SJSA1 (cell line): Measurements from ENCODE around the gene SNX17. TPM values are rescaled to one million over a fixed set of nuclear protein-coding genes. Genes with fewer than 3 reads are reported as not detected.

ENCODE experiments used
- DNase-seq, 2 experiments: peaks; one replicate each; pipeline ENCODE4 v3.0.0-alpha.2; 2015 to 2020; ENCODE audit warnings: low spot score in 2 of 2, low read depth in 1 of 2
- H3K27ac ChIP-seq: fragments of 250-450 bp; sonication (Bioruptor Pico); 2 replicates; pipeline ENCODE4 v1.5.1; 2020; ENCODE audit warnings: mild to moderate bottlenecking, moderate library complexity
- H3K27me3 ChIP-seq: fragments of 250-450 bp; sonication (Bioruptor Pico); replicated peaks from 2 replicates; pipeline ENCODE4 v1.5.1; 2020; ENCODE audit warnings: mild to moderate bottlenecking, moderate library complexity
- H3K36me3 ChIP-seq: fragments of 250-450 bp; sonication (Bioruptor Pico); 2 replicates; pipeline ENCODE4 v1.5.1; 2020; ENCODE audit warnings: mild to moderate bottlenecking
- H3K4me1 ChIP-seq: fragments of 250-450 bp; sonication (Bioruptor Pico); replicated peaks from 2 replicates; pipeline ENCODE4 v1.6.1; 2021; ENCODE audit warnings: mild to moderate bottlenecking
- H3K4me3 ChIP-seq: fragments of 250-450 bp; sonication (Bioruptor Pico); 2 replicates; pipeline ENCODE4 v1.5.1; 2020; ENCODE audit warnings: mild to moderate bottlenecking
- H3K9me3 ChIP-seq: fragments of 250-450 bp; sonication (Bioruptor Pico); replicated peaks from 2 replicates; pipeline ENCODE4 v1.5.1; 2020; ENCODE audit warnings: mild to moderate bottlenecking
- total RNA-seq: library from RNA; depleted of rRNA; stranded (reverse); fragments of >200 nt; shearing (Covaris generic); gene quantifications from 2 replicates; pipeline ENCODE4 v1.2.3, GENCODE V29; 2014

The SNX17 gene
- total RNA-seq, 1 experiment from 2014 or later = 170 TPM

GRCh38 chr2:27376151-27376865 lies 5.9 kb downstream of the SNX17 start:
- DNase-seq = no peak
- H3K4me1 ChIP-seq = peaks cover 34% of the 10 kb centered on the region
- peaks cover 89% of the 10 kb centered on the region for H3K36me3 ChIP-seq
- H3K4me3 ChIP-seq = no peak overlapping the region
- no peak overlapping the region for H3K27ac ChIP-seq
- H3K9me3 ChIP-seq = no peaks in the 10 kb centered on the region
- no peaks in the 10 kb centered on the region for H3K27me3 ChIP-seq

GRCh38 chr2:27376866-27377617 lies 6.6 kb downstream of the SNX17 start:
- Histone ChIP-seq H3K27ac (no peak overlapping the region), H3K36me3 (peaks cover 91% of the 10 kb centered on the region), H3K4me3 (no peak overlapping the region), H3K27me3 (no peaks in the 10 kb centered on the region), H3K4me1 (peaks cover 28% of the 10 kb centered on the region), H3K9me3 (no peaks in the 10 kb centered on the region)
- DNase-seq = no peak

- no peak for DNase-seq
- Histone ChIP-seq H3K4me1 (peaks cover 25% of the 10 kb centered on the region), H3K27ac (no peak overlapping the region), H3K4me3 (no peak overlapping the region), H3K36me3 (peaks cover 91% of the 10 kb centered on the region), H3K9me3 (no peaks in the 10 kb centered on the region), H3K27me3 (no peaks in the 10 kb centered on the region)
Measured at GRCh38 chr2:27377618-27378095, 7.2 kb downstream of the SNX17 start.

- no peak overlapping the region for H3K27ac ChIP-seq
- H3K27me3 ChIP-seq = no peaks in the 10 kb centered on the region
- peaks cover 25% of the 10 kb centered on the region for H3K4me1 ChIP-seq
- no peaks in the 10 kb centered on the region for H3K9me3 ChIP-seq
- DNase-seq = no peak
- no peak overlapping the region for H3K4me3 ChIP-seq
- peaks cover 87% of the 10 kb centered on the region for H3K36me3 ChIP-seq
Measured at GRCh38 chr2:27378096-27378808, 7.8 kb downstream of the SNX17 start.

- H3K36me3 ChIP-seq = peaks cover 87% of the 10 kb centered on the region
- no peak overlapping the region for H3K27ac ChIP-seq
- H3K4me1 ChIP-seq = peaks cover 25% of the 10 kb centered on the region
Measured at GRCh38 chr2:27378809-27379290, 8.4 kb downstream of the SNX17 start.

GRCh38 chr2:27379383-27379835 lies 9.0 kb downstream of the SNX17 start:
- peaks cover 90% of the 10 kb centered on the region for H3K36me3 ChIP-seq
- peak overlapping the region; percentile 76 for H3K4me3 ChIP-seq
- H3K9me3 ChIP-seq = no peaks in the 10 kb centered on the region
- no peaks in the 10 kb centered on the region for H3K27me3 ChIP-seq
- no peak for DNase-seq
- peaks cover 25% of the 10 kb centered on the region for H3K4me1 ChIP-seq
- H3K27ac ChIP-seq = peak overlapping the region; percentile 89

More at GRCh38 chr2:27378809-27379290, 8.4 kb downstream of the SNX17 start:
- Histone ChIP-seq H3K9me3 (no peaks in the 10 kb centered on the region), H3K4me3 (no peak overlapping the region), H3K27me3 (no peaks in the 10 kb centered on the region)
- no peak for DNase-seq

- Histone ChIP-seq H3K9me3 (no peaks in the 10 kb centered on the region), H3K4me1 (peaks cover 25% of the 10 kb centered on the region), H3K4me3 (peak overlapping the region; percentile 76), H3K27ac (peak overlapping the region; percentile 89), H3K27me3 (no peaks in the 10 kb centered on the region), H3K36me3 (peaks cover 90% of the 10 kb centered on the region)
- peak; percentile 61 to 62 for DNase-seq
Measured at GRCh38 chr2:27379836-27380625, 9.6 kb downstream of the SNX17 start.

- H3K9me3 ChIP-seq = no peaks in the 10 kb centered on the region
- peak within 1 kb of the TSS; percentile 76 for H3K4me3 ChIP-seq
- peaks cover 90% of the 10 kb centered on the region for H3K36me3 ChIP-seq
- H3K27me3 ChIP-seq = no peaks in the 10 kb centered on the region
- H3K27ac ChIP-seq = peak within 1 kb of the TSS; percentile 89
- DNase-seq = peak; percentile 84 to 92
- H3K4me1 ChIP-seq = peaks cover 25% of the 10 kb centered on the region
Measured at GRCh38 chr2:27380626-27381545, 10.5 kb downstream of the SNX17 start, which contains the start of gene ZNF513. Gene ZNF513, minus strand, starts transcription at chr2:27380734. Its CDS starts 208 bp downstream, at chr2:27380526.

GRCh38 chr2:27381577-27382181 lies 11.3 kb downstream of the SNX17 start:
- Histone ChIP-seq H3K36me3 (peaks cover 90% of the 10 kb centered on the region), H3K27me3 (no peaks in the 10 kb centered on the region), H3K4me3 (no peak overlapping the region), H3K4me1 (peaks cover 25% of the 10 kb centered on the region), H3K27ac (no peak overlapping the region), H3K9me3 (no peaks in the 10 kb centered on the region)
- DNase-seq = no peak

- no peaks in the 10 kb centered on the region for H3K27me3 ChIP-seq
- no peaks in the 10 kb centered on the region for H3K9me3 ChIP-seq
- H3K4me1 ChIP-seq = no peaks in the 10 kb centered on the region
- no peak overlapping the region for H3K27ac ChIP-seq
- H3K36me3 ChIP-seq = peaks cover 36% of the 10 kb centered on the region
- no peak for DNase-seq
- H3K4me3 ChIP-seq = no peak overlapping the region
Measured at GRCh38 chr2:27390822-27391679, 20.6 kb downstream of the SNX17 start.

- H3K4me3 ChIP-seq = no peak overlapping the region
- no peak overlapping the region for H3K27ac ChIP-seq
- no peaks in the 10 kb centered on the region for H3K9me3 ChIP-seq
- DNase-seq = no peak
- peaks cover 25% of the 10 kb centered on the region for H3K36me3 ChIP-seq
- no peaks in the 10 kb centered on the region for H3K4me1 ChIP-seq
- no peaks in the 10 kb centered on the region for H3K27me3 ChIP-seq
Measured at GRCh38 chr2:27393225-27393624, 22.8 kb downstream of the SNX17 start.
